ENCODE measurements around the gene PTPRF. TPM values are rescaled to one million over a fixed set of nuclear protein-coding genes. Genes with fewer than 3 reads are reported as not detected.

PTPRF gene
- total RNA-seq, 1 experiment from 2014 or later: 30.8 TPM

DNA sequence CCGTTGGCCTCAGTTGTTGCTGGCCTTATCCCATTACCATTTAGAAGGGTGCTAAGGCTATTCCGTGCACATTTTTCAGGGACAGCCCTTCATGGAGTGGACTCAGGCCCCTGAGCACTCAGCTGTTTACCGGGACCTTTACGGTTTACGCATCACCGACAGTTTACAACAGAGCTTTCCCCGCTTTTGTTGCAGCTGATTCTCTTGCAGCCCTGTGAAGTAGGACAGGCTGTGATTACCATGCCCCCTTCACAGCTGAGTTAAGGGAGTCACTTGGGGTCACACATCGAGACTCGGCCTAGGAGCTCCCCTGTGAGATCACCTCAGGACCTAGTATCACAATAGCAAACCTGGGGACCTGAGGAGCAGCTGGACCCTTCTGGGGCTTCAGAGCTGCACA is 41.9 kb downstream of the PTPRF start:
- DNase-seq (ENCODE audit: extremely low read depth, low read depth): no peak

DNA sequence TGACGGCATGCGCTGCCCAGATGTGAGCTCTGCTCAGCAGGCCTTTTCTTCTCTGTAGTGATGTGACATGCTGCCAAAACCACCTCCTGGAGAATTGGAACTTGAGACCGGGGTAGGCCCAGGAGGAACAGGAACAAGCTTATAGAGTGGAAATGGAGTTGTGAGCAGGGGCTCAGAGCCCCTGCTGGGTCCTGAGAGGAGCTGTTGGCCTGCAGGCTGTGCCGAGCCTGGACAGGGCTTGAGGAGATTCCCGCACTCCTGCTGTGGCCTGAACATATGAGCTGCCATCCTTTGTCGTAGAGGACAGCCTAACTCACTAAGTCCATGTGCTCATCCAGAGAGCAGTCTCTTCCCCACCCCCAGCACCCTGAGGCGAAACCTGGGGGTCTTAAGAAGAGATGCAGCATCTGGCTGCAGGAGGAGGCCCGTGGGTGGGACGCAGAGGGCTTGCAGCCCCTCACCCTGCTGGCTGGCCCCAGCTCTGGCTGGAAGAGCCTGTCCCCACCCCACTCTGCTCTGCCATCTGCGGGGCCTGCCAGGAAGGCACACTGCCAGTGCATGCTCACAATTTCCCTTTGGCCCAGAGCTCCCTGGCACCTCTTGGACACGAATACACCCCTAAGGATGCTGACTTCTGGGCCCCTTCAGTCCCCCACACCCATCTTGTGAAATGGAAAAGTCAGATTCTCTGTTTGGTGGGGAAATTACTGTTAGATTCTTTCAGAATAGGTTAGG is 42.5 kb downstream of the PTPRF start:
- DNase-seq (ENCODE audit: extremely low read depth, low read depth): no peak

DNA sequence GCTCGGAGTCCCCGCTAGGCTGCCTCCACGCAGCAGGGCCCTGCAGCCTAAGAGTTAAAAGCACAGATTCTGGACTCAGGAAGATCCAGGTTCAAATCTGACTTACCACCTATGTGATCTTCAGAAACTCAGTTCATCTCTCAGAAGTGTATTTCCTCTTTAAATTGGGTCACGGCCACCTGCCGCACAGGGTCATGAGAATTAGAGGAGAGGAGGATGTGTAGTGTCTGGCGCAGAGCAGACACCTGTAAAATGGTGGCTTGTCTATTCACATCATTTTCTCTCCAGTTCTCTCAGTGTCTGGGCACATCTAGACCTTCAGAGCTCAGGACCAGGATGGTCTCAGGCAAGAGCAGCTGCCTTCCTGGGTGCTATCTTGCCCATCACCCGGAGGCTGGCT is 45.8 kb downstream of the PTPRF start:
- DNase-seq (ENCODE audit: extremely low read depth, low read depth): no peak

DNA sequence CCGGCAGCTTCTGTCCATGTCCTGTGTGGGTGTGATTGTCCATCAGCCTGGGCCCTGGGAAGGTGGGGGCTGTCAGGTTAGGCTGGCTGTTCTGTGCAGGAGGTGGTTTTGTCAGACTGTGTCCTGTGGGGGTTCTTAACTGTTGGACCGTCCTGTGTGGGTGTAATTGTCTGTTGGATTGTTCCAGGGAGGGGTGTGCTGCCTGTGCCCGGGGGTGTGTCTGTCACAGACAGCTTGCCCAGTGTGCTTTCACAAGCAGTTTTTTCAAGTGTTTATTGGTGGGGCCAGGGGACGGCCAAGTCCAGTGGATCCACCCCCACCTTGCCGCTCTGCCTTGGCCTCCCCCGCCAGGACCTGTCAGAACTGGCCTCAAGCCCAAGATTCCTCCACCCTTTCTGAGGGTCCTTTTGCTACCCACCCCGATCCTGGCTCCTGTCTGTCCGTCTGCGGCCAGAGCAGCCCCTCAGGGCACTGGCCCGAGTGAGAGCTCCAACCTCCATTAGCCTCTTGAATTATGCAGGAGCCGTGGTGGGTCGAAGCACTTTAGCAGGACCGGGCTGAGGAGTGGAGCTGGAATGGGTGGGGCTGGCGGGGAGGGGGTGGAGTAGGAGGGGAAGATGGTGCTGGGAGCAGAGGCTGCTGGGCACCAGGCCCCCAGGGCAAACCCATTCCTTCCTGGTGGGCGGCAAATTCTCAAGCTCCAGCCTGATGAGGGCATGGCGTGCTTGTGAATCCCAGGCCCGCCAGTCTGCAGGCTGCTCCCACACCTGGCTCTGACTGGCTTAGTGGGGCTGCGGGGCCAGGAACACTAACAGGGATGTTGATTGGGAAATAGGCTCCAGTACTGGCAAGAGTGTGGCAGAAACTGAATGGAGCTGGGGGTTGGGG is 47.2 kb downstream of the PTPRF start:
- no peak for DNase-seq (ENCODE audit: extremely low read depth, low read depth)

DNA sequence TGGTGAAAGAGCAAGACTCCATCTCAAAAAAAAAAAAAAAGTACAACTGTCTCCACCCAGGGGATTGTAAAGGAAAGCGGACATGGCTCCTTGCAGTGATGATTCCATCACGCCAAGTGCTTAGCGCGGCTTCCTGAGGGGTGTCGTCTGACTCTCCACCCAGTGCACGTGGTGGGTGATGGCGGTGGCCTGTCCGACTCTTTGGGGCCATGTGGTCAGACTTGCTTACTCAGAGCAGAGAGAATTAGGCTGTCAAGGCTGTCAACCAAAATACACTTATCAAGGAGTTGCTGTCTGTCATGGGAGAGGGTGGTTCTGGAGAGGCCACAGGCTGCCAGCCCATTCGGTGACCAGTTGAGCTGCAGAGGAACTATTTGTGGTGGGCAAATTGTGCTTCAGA is 49.4 kb downstream of the PTPRF start:
- no peak for DNase-seq (ENCODE audit: extremely low read depth, low read depth)

DNA sequence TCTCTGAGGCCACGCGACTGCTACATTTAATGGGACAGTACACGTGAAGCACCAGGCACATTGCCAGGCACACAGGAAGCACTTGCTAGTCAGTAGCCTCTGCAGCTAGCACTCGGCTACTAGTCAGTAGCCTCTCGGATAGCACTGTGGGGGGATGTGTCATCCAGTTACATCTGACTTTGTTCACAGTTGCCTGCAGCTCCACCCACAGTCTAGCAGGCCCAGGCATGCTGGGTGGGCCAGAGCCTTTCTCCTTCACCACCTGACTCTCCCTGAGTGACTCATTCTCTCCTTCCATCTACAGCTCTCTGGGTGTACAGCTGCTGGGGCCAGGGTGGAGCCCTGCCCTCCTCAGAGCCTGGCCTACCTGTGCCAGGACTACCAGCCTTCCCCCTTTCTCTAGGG is 51.5 kb downstream of the PTPRF start:
- DNase-seq (ENCODE audit: extremely low read depth, low read depth): no peak

DNA sequence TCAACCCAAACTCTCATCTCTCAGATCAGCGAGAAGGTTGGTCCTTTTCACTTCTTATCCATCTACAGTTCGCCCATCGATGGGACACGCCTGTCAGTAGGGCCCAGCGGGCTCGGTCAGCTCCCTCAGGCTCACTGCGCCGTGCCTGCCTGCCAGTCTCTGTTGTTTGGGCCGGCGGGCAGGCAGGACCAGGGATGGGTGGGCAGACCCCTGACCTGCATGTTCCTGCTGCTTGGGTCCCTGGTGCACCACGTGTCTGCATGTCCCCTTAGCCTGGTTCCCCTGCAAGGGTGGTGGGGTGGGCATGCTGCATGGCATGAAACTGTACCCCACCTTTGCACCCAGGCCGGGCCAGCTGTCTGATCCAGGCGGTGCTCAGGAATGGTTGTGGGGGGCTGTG is 52.4 kb downstream of the PTPRF start:
- no peak for DNase-seq (ENCODE audit: extremely low read depth, low read depth)

DNA sequence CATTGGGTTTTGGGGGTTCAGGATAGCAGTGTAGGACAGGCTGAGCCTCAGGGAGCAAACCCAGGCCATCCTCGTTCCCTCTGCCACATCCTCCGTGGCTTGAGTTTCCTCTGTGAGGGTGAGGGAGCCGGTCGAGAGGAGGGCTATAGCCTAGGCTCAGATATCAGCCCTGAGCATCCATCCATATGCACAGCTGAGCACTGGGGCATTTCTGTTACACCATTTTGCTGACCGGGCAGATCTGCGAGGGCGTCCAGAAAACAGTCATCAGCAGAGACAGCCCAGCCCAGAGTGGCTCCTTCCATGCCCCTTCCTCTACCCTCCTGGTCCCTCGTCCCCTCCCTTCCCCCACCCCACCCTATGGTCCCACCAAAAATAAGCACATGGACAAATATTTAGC is 53.5 kb downstream of the PTPRF start:
- no peak for DNase-seq (ENCODE audit: extremely low read depth, low read depth)

DNA sequence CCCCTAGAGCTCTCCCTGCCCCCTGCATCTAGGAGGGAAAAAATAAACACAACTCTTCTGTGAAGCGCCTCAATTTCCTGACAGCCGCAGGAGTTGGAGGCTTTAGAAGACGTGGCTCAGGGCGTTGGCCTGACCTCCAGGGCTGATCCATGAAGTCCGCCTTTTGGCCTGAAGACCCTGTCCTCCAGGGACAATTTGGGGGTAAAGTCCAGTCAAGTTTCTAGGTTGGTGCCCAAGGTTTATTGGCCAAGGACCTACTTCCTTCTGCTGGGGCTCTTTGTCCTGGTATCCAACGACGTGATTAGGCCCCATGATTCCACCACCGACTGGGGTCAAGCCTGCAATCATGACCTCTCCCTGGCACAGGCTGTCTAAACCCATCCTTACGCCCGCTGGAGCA is 54.9 kb downstream of the PTPRF start:
- no peak for DNase-seq (ENCODE audit: extremely low read depth, low read depth)

DNA sequence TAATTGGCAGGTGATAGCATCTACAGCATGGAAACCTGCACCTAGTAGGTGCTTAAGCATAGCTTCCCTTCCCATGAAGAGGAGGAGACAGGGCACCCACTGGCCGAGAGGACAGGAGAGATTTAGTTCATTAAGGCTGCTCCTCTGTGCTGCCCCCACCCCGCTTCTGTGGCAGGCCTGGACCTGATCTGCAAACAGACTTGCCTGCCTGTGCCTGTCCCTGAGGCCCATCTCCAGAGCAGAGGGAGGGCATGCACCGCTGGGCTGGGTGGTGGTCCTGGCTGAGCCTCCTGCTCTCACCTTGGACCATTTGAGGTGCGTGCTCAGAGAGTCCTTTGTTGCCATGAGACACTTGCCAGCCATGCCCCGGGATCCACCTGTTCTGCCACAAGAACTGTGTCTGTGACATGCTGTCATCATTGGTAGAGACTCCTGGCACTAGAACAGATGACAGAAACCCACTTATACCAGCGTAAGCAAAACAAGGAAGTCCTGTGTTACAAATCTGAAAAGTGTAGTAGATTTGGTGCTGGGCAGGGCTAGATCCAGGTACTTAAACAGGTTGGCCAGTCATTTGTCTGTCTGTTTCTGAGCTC is 55.6 kb downstream of the PTPRF start:
- DNase-seq (ENCODE audit: extremely low read depth, low read depth): no peak

DNA sequence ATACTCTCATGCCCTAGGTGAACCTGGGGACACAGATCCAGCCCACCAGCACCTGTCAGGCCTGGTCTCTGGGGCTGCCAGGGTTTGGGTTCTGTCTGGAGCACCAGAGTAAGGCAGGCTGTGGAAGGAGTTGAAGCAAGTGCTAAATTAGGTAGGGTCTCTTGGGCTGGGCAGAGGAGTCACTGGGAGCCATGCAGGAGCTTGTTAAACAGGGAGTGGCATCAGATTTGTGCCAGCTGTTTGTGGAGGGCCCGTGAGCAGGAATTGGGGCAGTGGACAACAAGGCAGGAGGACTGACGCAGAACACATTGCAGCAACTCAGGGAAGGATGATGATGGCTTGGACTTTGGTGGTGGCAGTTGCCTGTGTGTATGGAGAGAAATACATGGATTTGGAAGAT is 56.3 kb downstream of the PTPRF start:
- DNase-seq (ENCODE audit: extremely low read depth, low read depth): no peak

DNA sequence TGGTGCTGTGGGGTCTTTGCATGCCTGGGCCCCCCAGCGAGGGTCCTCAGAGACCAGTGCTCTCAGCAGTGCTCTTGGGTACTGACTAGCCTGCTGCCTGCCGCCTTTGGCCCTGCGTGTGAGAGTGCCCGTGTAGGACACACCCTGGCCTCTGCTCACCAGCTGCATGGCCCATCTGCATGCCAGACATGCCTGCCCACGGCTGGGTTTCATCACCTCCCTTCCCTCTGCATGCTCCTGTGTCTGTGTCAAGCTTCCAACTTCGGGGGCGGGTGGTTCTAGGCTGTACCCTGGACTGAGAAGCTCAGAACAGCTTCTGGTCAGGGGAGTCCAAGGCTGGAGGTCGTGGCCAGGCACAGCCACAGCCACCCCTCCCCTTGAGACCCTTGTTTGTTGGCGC is 56.9 kb downstream of the PTPRF start:
- no peak for DNase-seq (ENCODE audit: extremely low read depth, low read depth)

DNA sequence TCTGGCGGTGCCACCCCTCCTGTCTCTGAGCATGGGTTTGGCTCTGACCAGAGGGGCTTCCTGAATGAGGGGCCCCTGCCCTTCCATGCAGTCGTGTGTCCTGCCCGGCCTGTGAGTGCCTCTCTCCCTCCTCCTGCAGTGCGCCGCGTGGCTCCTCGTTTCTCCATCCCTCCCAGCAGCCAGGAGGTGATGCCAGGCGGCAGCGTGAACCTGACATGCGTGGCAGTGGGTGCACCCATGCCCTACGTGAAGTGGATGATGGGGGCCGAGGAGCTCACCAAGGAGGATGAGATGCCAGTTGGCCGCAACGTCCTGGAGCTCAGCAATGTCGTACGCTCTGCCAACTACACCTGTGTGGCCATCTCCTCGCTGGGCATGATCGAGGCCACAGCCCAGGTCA is 57.9 kb downstream of the PTPRF start:
- DNase-seq (ENCODE audit: extremely low read depth, low read depth): no peak

DNA sequence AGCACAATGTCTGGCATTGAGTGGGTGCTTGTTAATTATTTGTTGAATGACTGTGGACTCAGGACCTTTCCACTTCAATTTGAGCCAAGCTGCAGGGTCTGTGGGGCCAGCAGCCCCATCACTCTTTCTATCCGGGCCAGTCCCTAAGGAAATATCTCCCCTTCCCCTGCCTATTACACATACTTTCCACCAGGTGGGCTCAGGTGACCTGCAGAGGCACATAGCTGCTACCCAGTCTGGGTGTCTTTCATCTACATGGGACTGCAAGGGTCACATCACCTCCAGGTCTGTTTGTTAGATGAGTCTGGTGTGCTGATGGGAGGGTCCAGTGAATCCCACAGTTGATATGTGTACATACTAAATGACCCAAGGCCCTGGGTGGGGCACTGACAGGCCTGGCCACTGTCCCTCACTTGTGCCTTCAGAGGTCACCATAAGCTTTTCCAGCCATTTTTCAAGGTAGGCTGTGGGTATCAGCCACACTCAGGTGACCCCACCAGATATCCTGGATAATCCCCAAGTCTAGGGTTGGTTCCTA is 59.8 kb downstream of the PTPRF start:
- no peak for DNase-seq (ENCODE audit: extremely low read depth, low read depth)

DNA sequence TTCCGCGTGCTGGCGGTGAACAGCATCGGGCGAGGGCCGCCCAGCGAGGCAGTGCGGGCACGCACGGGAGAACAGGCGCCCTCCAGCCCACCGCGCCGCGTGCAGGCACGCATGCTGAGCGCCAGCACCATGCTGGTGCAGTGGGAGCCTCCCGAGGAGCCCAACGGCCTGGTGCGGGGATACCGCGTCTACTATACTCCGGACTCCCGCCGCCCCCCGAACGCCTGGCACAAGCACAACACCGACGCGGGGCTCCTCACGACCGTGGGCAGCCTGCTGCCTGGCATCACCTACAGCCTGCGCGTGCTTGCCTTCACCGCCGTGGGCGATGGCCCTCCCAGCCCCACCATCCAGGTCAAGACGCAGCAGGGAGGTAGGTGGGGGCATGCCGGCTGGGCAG is 60.5 kb downstream of the PTPRF start:
- DNase-seq (ENCODE audit: extremely low read depth, low read depth): no peak

DNA sequence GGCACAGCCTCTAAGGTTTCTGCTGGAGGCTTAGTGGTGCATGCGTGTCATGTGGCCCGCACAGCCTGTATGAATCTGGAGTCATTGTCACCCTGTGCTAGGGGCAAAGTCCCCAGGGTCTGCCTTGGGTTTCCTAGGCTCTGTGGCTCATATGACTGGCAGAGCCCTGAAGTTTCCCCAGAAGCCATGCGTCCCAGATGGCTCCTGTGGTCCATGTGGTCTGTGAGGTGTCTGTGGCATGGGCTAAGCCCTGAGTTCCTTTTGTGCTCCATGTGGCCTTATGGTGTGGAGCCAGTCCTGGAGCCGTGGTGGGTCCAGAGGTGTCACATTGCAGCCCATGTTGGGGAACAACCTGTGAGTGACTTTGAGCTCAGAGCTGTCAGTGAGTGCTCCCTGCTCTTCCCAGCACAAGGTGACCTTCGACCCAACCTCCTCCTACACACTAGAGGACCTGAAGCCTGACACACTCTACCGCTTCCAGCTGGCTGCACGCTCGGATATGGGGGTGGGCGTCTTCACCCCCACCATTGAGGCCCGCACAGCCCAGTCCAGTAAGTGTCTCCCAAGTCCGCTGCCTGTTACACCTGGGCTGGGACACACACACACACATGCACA is 61.5 kb downstream of the PTPRF start:
- DNase-seq (ENCODE audit: extremely low read depth, low read depth): no peak

DNA sequence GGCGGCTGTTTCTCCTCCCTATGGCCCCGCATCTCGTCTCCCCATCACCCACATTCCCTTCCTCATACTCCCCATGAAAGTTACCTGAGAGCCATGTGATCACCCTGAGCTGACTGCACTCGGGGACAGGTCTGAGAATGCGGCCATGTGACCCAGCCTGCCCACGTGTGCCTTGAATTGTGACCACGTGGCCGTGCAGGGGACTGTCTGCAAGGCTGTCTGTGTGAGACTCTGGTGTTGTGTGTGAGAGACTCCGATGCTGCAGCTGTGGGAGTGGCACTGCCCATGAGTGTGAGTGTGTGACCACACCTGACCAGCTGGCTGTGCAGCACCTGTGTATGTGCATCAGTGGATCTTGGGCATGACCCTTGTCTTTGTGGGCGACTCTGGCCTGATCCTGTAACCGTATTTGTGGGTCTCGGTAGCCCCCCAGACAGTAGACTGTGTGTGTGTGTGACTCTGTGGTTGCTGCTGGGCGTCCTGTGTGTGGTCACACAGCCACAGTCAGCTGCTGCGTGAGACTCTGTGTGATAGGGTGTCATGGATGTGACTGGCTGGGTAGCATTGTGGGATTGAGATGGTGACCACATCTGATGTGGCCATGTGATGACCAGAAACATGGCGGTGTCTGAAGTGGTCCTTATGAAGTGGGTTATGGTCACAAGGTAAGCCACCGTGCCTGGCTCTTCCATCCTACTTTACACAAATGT is 62.4 kb downstream of the PTPRF start:
- DNase-seq (ENCODE audit: extremely low read depth, low read depth): no peak

DNA sequence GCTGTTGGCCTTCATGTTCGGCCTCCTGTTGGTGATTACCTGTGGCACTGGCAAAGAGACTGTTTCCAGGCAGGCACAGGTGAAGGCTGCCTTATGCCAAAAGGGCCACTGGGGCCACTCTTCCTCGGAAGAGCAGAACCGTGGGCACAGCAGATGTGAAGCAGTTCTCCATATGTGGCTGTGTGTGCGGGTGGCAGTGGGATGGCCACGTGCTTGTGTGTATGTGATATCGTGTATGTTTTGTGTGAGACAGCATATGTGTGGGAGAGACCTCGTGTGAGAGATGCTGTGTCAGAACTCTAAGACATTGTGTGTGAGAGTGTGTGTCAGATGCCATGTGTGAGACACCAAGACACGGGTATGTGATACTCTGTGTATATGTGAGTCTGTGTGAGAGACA is 65.9 kb downstream of the PTPRF start:
- no peak for DNase-seq (ENCODE audit: extremely low read depth, low read depth)

DNA sequence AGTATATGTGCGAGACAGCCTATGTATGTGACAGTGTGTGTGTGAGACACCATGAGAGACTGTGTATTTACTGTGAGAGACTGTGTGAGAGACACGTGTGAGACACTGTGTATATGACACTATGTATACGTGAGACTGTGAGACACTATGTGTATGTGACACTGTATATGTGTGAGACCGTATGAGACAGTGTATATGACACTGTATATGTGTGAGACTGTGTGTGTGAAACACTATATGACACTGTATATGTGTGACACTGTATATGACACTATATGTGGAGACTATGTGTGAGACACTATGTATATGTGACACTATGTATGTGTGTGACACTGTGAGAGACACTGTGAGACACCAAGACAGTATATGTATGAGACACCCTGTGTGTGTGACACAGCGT is 66.3 kb downstream of the PTPRF start:
- no peak for DNase-seq (ENCODE audit: extremely low read depth, low read depth)

DNA sequence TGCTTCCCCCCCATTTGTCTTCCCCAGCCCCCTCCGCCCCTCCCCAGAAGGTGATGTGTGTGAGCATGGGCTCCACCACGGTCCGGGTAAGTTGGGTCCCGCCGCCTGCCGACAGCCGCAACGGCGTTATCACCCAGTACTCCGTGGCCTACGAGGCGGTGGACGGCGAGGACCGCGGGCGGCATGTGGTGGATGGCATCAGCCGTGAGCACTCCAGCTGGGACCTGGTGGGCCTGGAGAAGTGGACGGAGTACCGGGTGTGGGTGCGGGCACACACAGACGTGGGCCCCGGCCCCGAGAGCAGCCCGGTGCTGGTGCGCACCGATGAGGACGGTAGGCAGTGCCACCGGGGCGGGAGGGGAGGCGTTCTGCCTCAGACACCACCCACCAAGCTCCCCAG is 67.0 kb downstream of the PTPRF start:
- DNase-seq (ENCODE audit: extremely low read depth, low read depth): no peak

Data from NCI-H460 (cell line).